HepG2 (cell line): ENCODE data around the gene TMEM31. TPM values are rescaled to one million over a fixed set of nuclear protein-coding genes. Genes with fewer than 3 reads are reported as not detected.

Source experiments
- ATAC-seq: fragments of 200-7000 bp; cut with Tn5 transposase; 3 replicates; pipeline ENCODE4 v1.9.1; 2020; ENCODE audit warnings: mild to moderate bottlenecking, moderate library complexity
- BruUV-seq: library from RNA; stranded (reverse); fragments of 400-500 nt; replicated peaks from 2 replicates; lab custom pipeline; 2021; lab: Mats Ljungman, UMichigan
- CTCF ChIA-PET: fragments of 300-600 bp; formaldehyde crosslinking; extraction: SDS; loops from one replicate; lab custom pipeline; 2021; ENCODE audit warnings: low total read pairs, inconsistent platforms, low intra/inter-chr PET ratio; lab: Yijun Ruan, JAX
- POLR2A ChIA-PET: fragments of 350-600 bp; sonication (Branson Sonifier 250); formaldehyde crosslinking; loops from one replicate; lab custom pipeline; 2020; ENCODE audit warnings: antibody characterized with exemption, inconsistent platforms; lab: Yijun Ruan, JAX
- DNase-seq: peaks from one replicate; pipeline ENCODE4 v3.0.0-alpha.2; 2015; ENCODE audit warnings: low spot score
- FAIRE-seq: peaks from 3 replicates; lab custom pipeline; 2011; peaks lifted over from hg19 to GRCh38; lab: Jason Lieb, UNC
- H2AFZ ChIP-seq: one replicate; pipeline ENCODE4 v1.6.1; 2011; ENCODE audit warnings: low read length, inconsistent platforms
- H3K27ac ChIP-seq: fragments of 300-600 bp; 3 replicates; pipeline ENCODE4 v1.8.0; 2011; ENCODE audit warnings: mixed run types, mild to moderate bottlenecking, mixed read lengths, low read length, inconsistent platforms; ENCODE audit not compliant: insufficient read depth; ENCODE audit errors: extremely low read length
- H3K27me3 ChIP-seq, 2 experiments: fragments of 200-600 bp in 1 of 2; 2 replicates in 1 of 2; 3 replicates in 1 of 2; pipeline versions ENCODE4 v1.6.0 to v1.8.0; 2011; ENCODE audit warnings: low read length in 2 of 2, mild to moderate bottlenecking in 2 of 2, moderate library complexity in 2 of 2, inconsistent platforms in 1 of 2; ENCODE audit not compliant: insufficient read depth in 2 of 2, control insufficient read depth in 1 of 2
- H3K36me3 ChIP-seq, 2 experiments: fragments of 200-600 bp in 1 of 2; replicated peaks in 1 of 2; 2 replicates in 1 of 2; 3 replicates in 1 of 2; pipeline versions ENCODE4 v1.5.1 to v1.8.0; 2011; ENCODE audit warnings: low read length in 2 of 2, inconsistent platforms in 1 of 2; ENCODE audit not compliant: insufficient read depth in 2 of 2, control insufficient read depth in 1 of 2
- H3K4me1 ChIP-seq: 2 replicates; pipeline ENCODE4 v1.5.1; 2012; ENCODE audit warnings: low read length, inconsistent platforms; ENCODE audit not compliant: insufficient read depth
- H3K4me2 ChIP-seq: 2 replicates; pipeline ENCODE4 v1.6.0; 2011; ENCODE audit warnings: low read depth, low read length, inconsistent platforms
- H3K4me3 ChIP-seq, 3 experiments: fragments of 200-600 bp in 1 of 3; sonication (generic), shearing (Covaris generic) in 1 of 3; replicated peaks in 1 of 3; 2 replicates each; pipeline ENCODE4 v1.5.1; 2011 to 2016; ENCODE audit warnings: low read length in 3 of 3, inconsistent platforms in 2 of 3, low read depth in 2 of 3, mild to moderate bottlenecking in 2 of 3, control low read depth in 1 of 3, mixed read lengths in 1 of 3; ENCODE audit not compliant: insufficient read depth in 1 of 3
- H3K79me2 ChIP-seq: one replicate; pipeline ENCODE4 v1.6.1; 2011; ENCODE audit warnings: low read length, inconsistent platforms; ENCODE audit not compliant: insufficient read depth
- H3K9ac ChIP-seq: 2 replicates; pipeline ENCODE4 v1.6.0; 2011; ENCODE audit warnings: mild to moderate bottlenecking, low read depth, low read length, inconsistent platforms; ENCODE audit not compliant: insufficient read depth
- H3K9me3 ChIP-seq: 2 replicates; pipeline ENCODE4 v1.5.1; 2012; ENCODE audit warnings: mild to moderate bottlenecking, low read length
- H4K20me1 ChIP-seq: 2 replicates; pipeline ENCODE4 v1.6.0; 2011; ENCODE audit warnings: inconsistent platforms, mild to moderate bottlenecking, low read length, moderate library complexity; ENCODE audit not compliant: insufficient read depth
- CTCF ChIP-seq: sonication (generic); formaldehyde crosslinking; IDR thresholded peaks from 2 replicates; pipeline ENCODE4 v1.5.0; 2020; ENCODE audit warnings: mild to moderate bottlenecking, missing genetic modification reagents, moderate library complexity
- STAG1 ChIP-seq: sonication (generic); formaldehyde crosslinking; IDR thresholded peaks from 2 replicates; pipeline ENCODE4 v1.4.0; 2020; ENCODE audit warnings: missing genetic modification reagents
- ZBTB40 ChIP-seq, 2 experiments: fragments of 450-650 bp in 1 of 2; sonication (generic) in 1 of 2; formaldehyde crosslinking in 1 of 2; IDR thresholded peaks; 2 replicates each; pipeline versions ENCODE4 v1.6.1 to v1.8.0; 2016 to 2022; ENCODE audit warnings: antibody characterized with exemption in 1 of 2, mild to moderate bottlenecking in 1 of 2, missing genetic modification reagents in 1 of 2
- WGBS: methylation state at CpG from one replicate; pipeline ENCODE4 v1.1.6; 2017; ENCODE audit warnings: low lambda C conversion rate; 5-methylcytosine and 5-hydroxymethylcytosine counted together
- in situ Hi-C: cut with HindIII; loops from 2 replicates; pipeline ENCODE4 v1.10.0; 2017; ENCODE audit warnings: low pct_unique_long_range_greater_than_20kb; ENCODE audit not compliant: extremely low pct_ligation_motif_present
- intact Hi-C: fragments of 100-400 bp; cut with micrococcal nuclease; formaldehyde crosslinking; loops from one replicate; pipeline ENCODE4 v1.10.0; 2022; ENCODE audit not compliant: unreplicated experiment
- polyA plus RNA-seq, 8 experiments: library from polyadenylated mRNA; depleted of rRNA in 3 of 8; stranded (reverse) in 7 of 8; unstranded in 1 of 8; fragments of >200 nt; fragmentation: Illumina TruSeq in 4 of 8; extraction: Trizol in 4 of 8; gene quantifications; 2 replicates each; pipeline versions ENCODE4 v1.2.1 to v1.2.3, GENCODE V29; 2011 to 2016; ENCODE audit warnings: low read depth in 4 of 8, missing spikeins in 1 of 8, mixed read lengths in 1 of 8; ENCODE audit not compliant: insufficient read depth in 1 of 8
- total RNA-seq, 5 experiments: library from RNA; depleted of rRNA; stranded (reverse); fragments of >200 nt; fragmentation: Illumina TruSeq; extraction: Trizol; gene quantifications; 2 replicates each; pipeline ENCODE4 v1.2.3, GENCODE V29; 2016; ENCODE audit warnings: low read depth in 1 of 5

Gene TMEM31
- total and polyA plus RNA-seq, 2 of the 13 experiments (the other 11 are each of a cell fraction or from before 2014, with no cell fraction given) = 0.16 TPM; not detected in 1

- CTCF ChIA-PET = interaction anchor here (0.6 to 3.1 kb wide), 2 partner anchors 128 to 179 kb away, joined by 3 to 20 read pairs; no protein-coding TSS in a partner anchor
- POLR2A ChIA-PET = no interaction called here
- 0 out of 2 replicates have a peak, but pooled peaks cover 11% of the 10 kb centered on the region for H4K20me1 ChIP-seq
- 0 out of 5 replicates have a peak, but pooled peaks cover 0 to under 1% of the 10 kb centered on the region in 2 experiments for H3K36me3 ChIP-seq
- H3K27ac ChIP-seq = peak overlapping the region; percentile 6
- H3K9ac ChIP-seq = no peak overlapping the region
- WGBS = 48% methylated on average over 4 of the region's 4 CpGs
- no peaks in the 10 kb centered on the region for H3K9me3 ChIP-seq
- H2AFZ ChIP-seq = no peak overlapping the region
- H3K4me3 ChIP-seq = no peak overlapping the region
- peaks cover 48% of the 10 kb centered on the region for H3K4me1 ChIP-seq
- ATAC-seq = no peak
- 0 out of 2 replicates have a peak overlapping the region, but pooled peaks have one; percentile 84 for H3K4me2 ChIP-seq
- TF ChIP-seq CTCF (CRISPR knock-in tag) = peak; percentile 51
- TF ChIP-seq ZBTB40 (IDR thresholded peaks at IDR 0.05) = no peak
- TF ChIP-seq ZBTB40 (CRISPR knock-in tag; IDR thresholded peaks at IDR 0.05) = no peak
- peak; percentile 55 for TF ChIP-seq STAG1 (CRISPR knock-in tag)
- H3K79me2 ChIP-seq = peaks cover 25% of the 10 kb centered on the region
- BruUV-seq = no TSS peak
- no peaks in the 10 kb centered on the region; a peak in 1 of 5 replicates for H3K27me3 ChIP-seq
- peak; percentile 21 for DNase-seq
- FAIRE-seq = no peak
- in situ Hi-C loops (loop anchor here (25.0 kb wide), 1 partner anchor 473 kb away; the partner anchor contains the start of genes FAM199X and SLC25A53), intact Hi-C loops (loop anchor here (1.0 to 5.0 kb wide), 4 partner anchors 62 to 157 kb away; partner anchors contain the start of genes TCEAL1 and TCEAL4)
These were observed 21.8 kb upstream of the TMEM31 start for GRCh38 chrX:103688946-103689345.
